Thyroid gland (tissue), 4 donors: Measurements from ENCODE around the gene DZIP1. TPM values are rescaled to one million over a fixed set of nuclear protein-coding genes. Genes with fewer than 3 reads are reported as not detected.

Experiments
- DNase-seq, 2 donors: peaks; one replicate each; pipeline ENCODE4 v3.0.0-alpha.2; 2019
- H3K27ac ChIP-seq, 3 donors: fragments of 200-600 bp; sonication (generic); 1 replicate in 2 of 3; 2 replicates in 1 of 3; pipeline ENCODE4 v1.5.1; 2016 to 2019; ENCODE audit warnings: mild to moderate bottlenecking in 1 of 3, moderate library complexity in 1 of 3
- H3K27me3 ChIP-seq: fragments of 200-600 bp; sonication (generic); one replicate; pipeline ENCODE4 v1.5.1; 2019
- H3K36me3 ChIP-seq, 2 donors: fragments of 200-600 bp; sonication (generic); one replicate each; pipeline ENCODE4 v1.5.1; 2016 to 2019
- H3K4me1 ChIP-seq, 2 donors: fragments of 200-600 bp; sonication (generic); one replicate each; pipeline ENCODE4 v1.5.1; 2017 to 2019
- H3K4me3 ChIP-seq, 3 donors: fragments of 200-600 bp; sonication (generic); replicated peaks in 1 of 3; 1 replicate in 2 of 3; 2 replicates in 1 of 3; pipeline ENCODE4 v1.5.1; 2016; ENCODE audit warnings: mild to moderate bottlenecking in 1 of 3
- H3K9me3 ChIP-seq: fragments of 200-600 bp; sonication (generic); one replicate; pipeline ENCODE4 v1.5.1; 2017
- POLR2A ChIP-seq, 2 donors: fragments of 450-650 bp; IDR thresholded peaks; one replicate each; pipeline ENCODE4 v1.6.1; 2017; ENCODE audit warnings: antibody characterized with exemption in 2 of 2, mild to moderate bottlenecking in 2 of 2, moderate library complexity in 1 of 2
- WGBS, 2 donors: methylation state at CpG; one replicate each; pipeline ENCODE4 v1.1.5; 2017; 5-methylcytosine and 5-hydroxymethylcytosine counted together
- intact Hi-C: fragments of 100-400 bp; cut with DNase I; formaldehyde crosslinking; loops from one replicate; pipeline ENCODE4 v1.15.1; 2023
- total RNA-seq, 4 donors: library from RNA; depleted of rRNA; stranded (reverse); fragments of >200 nt; gene quantifications; one replicate each; pipeline ENCODE4 v1.2.3, GENCODE V29; 2016
- TF ChIP-seq, protein P1 (sequence below), 6 experiments: fragments of 200-600 bp in 3 of 6; fragments of 450-650 bp in 3 of 6; sonication (generic) in 3 of 6; IDR thresholded peaks; one replicate each; pipeline ENCODE4 v1.5.1; 2016 to 2019; ENCODE audit warnings: antibody characterized with exemption in 6 of 6, mild to moderate bottlenecking in 2 of 6, inconsistent platforms in 1 of 6, moderate library complexity in 1 of 6

Gene DZIP1
- total RNA-seq, 4 donors from 2014 or later: 4.3 to 8.5 (median 6.3) TPM

DNA sequence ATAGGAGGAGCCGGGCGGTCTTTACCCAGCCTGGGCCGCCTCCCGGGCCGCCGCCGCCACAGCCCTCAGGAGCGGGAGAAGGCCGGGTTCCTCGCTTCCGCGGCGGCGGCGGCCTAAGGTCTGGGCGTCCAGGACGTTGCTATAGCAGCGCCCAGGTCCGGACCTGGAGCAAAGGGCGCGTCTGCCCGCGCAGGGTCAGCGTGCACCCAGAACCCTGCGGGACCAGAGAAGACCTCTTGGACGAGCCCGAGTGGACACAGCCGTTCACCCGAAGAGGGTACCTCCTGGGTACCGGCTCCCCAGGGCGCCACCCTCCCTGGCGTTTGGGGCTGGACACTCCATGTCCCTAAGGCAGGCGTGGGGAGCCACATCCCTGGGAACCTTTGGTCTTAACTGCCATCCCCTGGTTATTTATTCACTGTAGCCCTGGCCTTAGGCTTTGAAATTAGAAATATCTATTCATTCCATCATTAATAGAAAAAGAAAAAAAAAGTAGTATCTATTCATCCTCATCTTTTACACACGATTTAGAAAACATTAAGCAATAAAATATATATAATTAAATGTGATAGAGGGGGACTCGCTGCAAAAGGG is 2.4 kb downstream of the DZIP1 start:
- TF ChIP-seq POLR2A (IDR thresholded peaks at IDR 0.05): no peak
- TF ChIP-seq, protein P1, sequence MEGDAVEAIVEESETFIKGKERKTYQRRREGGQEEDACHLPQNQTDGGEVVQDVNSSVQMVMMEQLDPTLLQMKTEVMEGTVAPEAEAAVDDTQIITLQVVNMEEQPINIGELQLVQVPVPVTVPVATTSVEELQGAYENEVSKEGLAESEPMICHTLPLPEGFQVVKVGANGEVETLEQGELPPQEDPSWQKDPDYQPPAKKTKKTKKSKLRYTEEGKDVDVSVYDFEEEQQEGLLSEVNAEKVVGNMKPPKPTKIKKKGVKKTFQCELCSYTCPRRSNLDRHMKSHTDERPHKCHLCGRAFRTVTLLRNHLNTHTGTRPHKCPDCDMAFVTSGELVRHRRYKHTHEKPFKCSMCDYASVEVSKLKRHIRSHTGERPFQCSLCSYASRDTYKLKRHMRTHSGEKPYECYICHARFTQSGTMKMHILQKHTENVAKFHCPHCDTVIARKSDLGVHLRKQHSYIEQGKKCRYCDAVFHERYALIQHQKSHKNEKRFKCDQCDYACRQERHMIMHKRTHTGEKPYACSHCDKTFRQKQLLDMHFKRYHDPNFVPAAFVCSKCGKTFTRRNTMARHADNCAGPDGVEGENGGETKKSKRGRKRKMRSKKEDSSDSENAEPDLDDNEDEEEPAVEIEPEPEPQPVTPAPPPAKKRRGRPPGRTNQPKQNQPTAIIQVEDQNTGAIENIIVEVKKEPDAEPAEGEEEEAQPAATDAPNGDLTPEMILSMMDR (IDR thresholded peaks at IDR 0.05): no peak
- DNase-seq: peak; percentile 21 to 22
- Histone ChIP-seq H3K4me1 (peaks cover 15 to 18% of the 10 kb centered on the region in 2 donors), H3K4me3 (peak overlapping the region in 1 of 3 donors; percentile 21), H3K27ac (no peak overlapping the region), H3K9me3 (no peaks in the 10 kb centered on the region), H3K27me3 (peaks cover 10% of the 10 kb centered on the region), H3K36me3 (no peaks in the 10 kb centered on the region)
- WGBS, 2 donors: 23 to 26% methylated on average over 13 to 14 of the region's 35 CpGs
- intact Hi-C loops: no loop called here

DNA sequence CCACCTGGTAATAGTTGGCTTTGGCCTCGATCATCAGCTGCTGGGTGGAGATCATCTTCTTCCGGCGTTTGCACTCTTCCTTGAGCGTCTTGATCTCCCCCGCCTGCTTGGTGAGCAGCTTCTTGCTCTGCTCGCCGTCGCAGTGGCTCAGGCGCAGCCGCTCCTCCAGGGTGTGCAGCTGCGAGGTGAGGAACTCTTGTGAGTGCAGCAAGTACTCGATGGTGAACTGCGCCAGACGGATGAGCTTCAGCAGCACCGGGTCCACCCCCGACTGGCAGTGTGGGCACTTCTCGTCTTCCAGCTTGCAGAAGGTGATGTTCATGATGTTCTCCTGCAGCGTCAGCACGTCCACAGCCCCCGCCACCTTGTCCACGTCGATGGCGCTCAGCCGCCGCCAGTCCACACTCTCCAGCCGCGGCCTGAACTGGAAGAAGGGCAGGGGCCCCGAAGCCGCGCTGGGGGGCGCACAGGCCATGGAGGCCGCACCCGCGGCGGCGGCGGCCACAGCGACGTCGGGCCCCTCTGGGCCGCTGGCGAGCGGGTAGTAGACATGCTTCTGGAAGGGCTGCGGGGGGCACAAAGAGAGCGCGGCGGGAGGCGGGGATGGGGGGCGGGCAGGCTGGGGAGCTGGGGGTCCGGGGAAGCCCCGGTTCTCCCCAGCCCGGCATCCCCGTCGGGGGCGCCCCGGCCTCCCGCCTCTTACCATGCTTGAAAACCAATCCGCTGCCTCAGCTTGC is 3.0 kb downstream of the DZIP1 start:
- Histone ChIP-seq H3K9me3 (no peaks in the 10 kb centered on the region), H3K36me3 (no peaks in the 10 kb centered on the region), H3K27ac (no peak overlapping the region), H3K4me3 (peak overlapping the region in 1 of 3 donors; percentile 21), H3K4me1 (peaks cover 15 to 18% of the 10 kb centered on the region in 2 donors), H3K27me3 (peaks cover 10% of the 10 kb centered on the region)
- intact Hi-C loops: no loop called here
- 29 to 55% methylated on average over 10 to 28 of the region's 58 CpGs for WGBS, 2 donors
- DNase-seq: peak; percentile 36 to 43
- TF ChIP-seq POLR2A (IDR thresholded peaks at IDR 0.05): no peak
- TF ChIP-seq, protein P1 (IDR thresholded peaks at IDR 0.05): no peak

DNA sequence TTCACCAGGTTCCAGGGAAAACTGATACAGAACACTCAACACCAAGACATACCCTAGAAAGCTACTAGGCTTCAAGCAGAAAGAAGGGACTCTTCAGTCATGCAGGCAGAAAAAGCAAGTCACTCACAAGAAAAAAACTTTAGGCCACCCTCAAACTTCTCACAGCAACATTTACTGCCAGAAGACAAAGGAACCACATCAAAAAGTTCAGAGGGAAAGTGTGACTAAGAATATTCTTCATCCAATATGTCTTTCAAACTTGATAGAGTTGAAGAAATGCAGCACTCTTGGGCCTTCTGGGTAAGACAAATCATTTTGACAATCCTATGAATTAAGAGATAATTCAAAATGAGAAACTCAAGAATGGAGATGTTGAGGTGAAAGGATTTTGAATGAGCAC is 7.7 kb downstream of the DZIP1 start:
- Histone ChIP-seq H3K27me3 (peaks cover 6% of the 10 kb centered on the region), H3K4me3 (no peak overlapping the region), H3K4me1 (peaks cover under 1 to 7% of the 10 kb centered on the region in 2 donors), H3K27ac (no peak overlapping the region), H3K36me3 (no peaks in the 10 kb centered on the region), H3K9me3 (no peaks in the 10 kb centered on the region)
- TF ChIP-seq POLR2A (IDR thresholded peaks at IDR 0.05): no peak
- TF ChIP-seq, protein P1 (IDR thresholded peaks at IDR 0.05): no peak
- no peak for DNase-seq
- intact Hi-C loops: no loop called here

DNA sequence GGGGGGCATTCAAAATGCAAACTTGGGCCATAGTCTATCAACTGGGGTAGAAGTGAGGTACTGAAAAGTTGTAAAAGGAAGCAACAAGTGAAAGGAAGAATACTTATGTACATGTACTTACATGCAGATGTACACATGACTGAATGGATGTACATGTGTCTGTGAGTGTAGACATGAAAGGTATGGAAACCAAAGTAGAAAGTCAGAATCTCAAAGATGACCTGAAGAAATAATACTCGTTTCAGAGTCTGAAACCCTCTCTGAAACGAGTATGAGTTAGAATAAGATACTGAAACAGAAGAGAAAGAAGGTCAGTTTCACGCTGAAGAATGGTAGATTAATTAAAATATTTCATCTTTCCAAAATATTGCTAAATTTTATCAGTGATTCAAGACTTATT is 13.9 kb downstream of the DZIP1 start:
- no peaks in the 10 kb centered on the region for H3K4me1 ChIP-seq
- TF ChIP-seq POLR2A (IDR thresholded peaks at IDR 0.05): no peak
- TF ChIP-seq, protein P1 (IDR thresholded peaks at IDR 0.05): no peak
- no peaks in the 10 kb centered on the region for H3K9me3 ChIP-seq
- 88 to 90% methylated on average over 3 of the region's 3 CpGs for WGBS, 2 donors
- DNase-seq: no peak
- intact Hi-C loops: no loop called here
- H3K27ac ChIP-seq: no peak overlapping the region
- H3K27me3 ChIP-seq: no peaks in the 10 kb centered on the region
- no peaks in the 10 kb centered on the region for H3K36me3 ChIP-seq
- no peak overlapping the region for H3K4me3 ChIP-seq

DNA sequence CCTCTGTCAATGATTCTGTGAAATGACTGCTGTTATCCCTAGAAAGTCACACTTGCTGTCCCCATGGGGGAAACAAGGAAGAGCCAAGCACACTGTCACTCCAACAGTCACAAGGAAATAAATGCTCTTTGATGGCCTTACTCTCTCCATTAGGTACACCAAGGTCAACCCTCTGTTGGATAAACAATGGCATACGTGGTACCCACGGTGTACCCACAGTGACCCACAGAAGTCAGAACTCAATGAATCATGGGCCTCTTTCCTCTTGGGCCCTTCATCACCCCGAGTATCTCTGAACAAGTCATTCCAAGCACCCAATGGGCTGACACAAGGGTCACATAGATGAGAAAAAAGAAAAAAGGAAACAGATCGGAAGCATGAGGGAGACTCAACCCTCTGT is 15.4 kb downstream of the DZIP1 start:
- H3K36me3 ChIP-seq: no peaks in the 10 kb centered on the region
- no peak overlapping the region for H3K4me3 ChIP-seq
- no peak overlapping the region for H3K27ac ChIP-seq
- 83 to 97% methylated on average over 4 of the region's 4 CpGs for WGBS, 2 donors
- no peak for TF ChIP-seq POLR2A (IDR thresholded peaks at IDR 0.05)
- TF ChIP-seq, protein P1 (IDR thresholded peaks at IDR 0.05): no peak
- intact Hi-C loops: no loop called here
- no peak for DNase-seq
- no peaks in the 10 kb centered on the region for H3K27me3 ChIP-seq
- H3K4me1 ChIP-seq: no peaks in the 10 kb centered on the region
- no peaks in the 10 kb centered on the region for H3K9me3 ChIP-seq
